Astrocyte (in vitro differentiated cells and primary cell): ENCODE measurements around the gene A3GALT2. TPM values are rescaled to one million over a fixed set of nuclear protein-coding genes. Genes with fewer than 3 reads are reported as not detected.
A peak's percentile ranks its signal among the peaks of the same experiment; 100 is the strongest.

Source experiments
- DNase-seq: peaks from one replicate; pipeline ENCODE4 v3.0.0-alpha.2; 2010; ENCODE audit warnings: low read depth
- FAIRE-seq: peaks from 2 replicates; lab custom pipeline; 2011; peaks lifted over from hg19 to GRCh38; lab: Jason Lieb, UNC
- H2AFZ ChIP-seq: 2 replicates; pipeline ENCODE4 v1.6.0; 2012; ENCODE audit warnings: low read depth, low read length, inconsistent platforms
- H3K27ac ChIP-seq: 2 replicates; pipeline ENCODE4 v1.5.1; 2011; ENCODE audit warnings: low read depth, low read length, inconsistent platforms
- H3K27me3 ChIP-seq: 2 replicates; pipeline ENCODE4 v1.6.0; 2011; ENCODE audit warnings: low read length, inconsistent platforms; ENCODE audit not compliant: insufficient read depth
- H3K36me3 ChIP-seq: 2 replicates; pipeline ENCODE4 v1.5.1; 2011; ENCODE audit warnings: low read length, inconsistent platforms; ENCODE audit not compliant: insufficient read depth
- H3K4me1 ChIP-seq: 2 replicates; pipeline ENCODE4 v1.5.1; 2011; ENCODE audit warnings: low read length, inconsistent platforms; ENCODE audit not compliant: insufficient read depth
- H3K4me2 ChIP-seq: 2 replicates; pipeline ENCODE4 v1.6.0; 2012; ENCODE audit warnings: low read length, inconsistent platforms
- H3K4me3 ChIP-seq: 2 replicates; pipeline ENCODE4 v1.5.1; 2011; ENCODE audit warnings: low read depth, mild to moderate bottlenecking, low read length, inconsistent platforms; ENCODE audit not compliant: insufficient read depth
- H3K79me2 ChIP-seq: 2 replicates; pipeline ENCODE4 v1.6.0; 2012; ENCODE audit warnings: mild to moderate bottlenecking, low read length, inconsistent platforms; ENCODE audit not compliant: insufficient read depth
- H3K9ac ChIP-seq: 2 replicates; pipeline ENCODE4 v1.6.0; 2012; ENCODE audit warnings: mild to moderate bottlenecking, low read length, inconsistent platforms
- H3K9me3 ChIP-seq: 2 replicates; pipeline ENCODE4 v1.5.1; 2012; ENCODE audit warnings: low read depth, mild to moderate bottlenecking, low read length, inconsistent platforms; ENCODE audit not compliant: insufficient read depth
- H4K20me1 ChIP-seq: 2 replicates; pipeline ENCODE4 v1.6.0; 2012; ENCODE audit warnings: low read length, inconsistent platforms; ENCODE audit not compliant: insufficient read depth
- H3K27ac Mint-ChIP-seq: one replicate; pipeline ENCODE4 v1.8.0; 2021; ENCODE audit warnings: mild to moderate bottlenecking, mixed read lengths; ENCODE audit not compliant: unreplicated experiment
- H3K27me3 Mint-ChIP-seq: one replicate; pipeline ENCODE4 v1.8.0; 2021; ENCODE audit warnings: low read depth, mixed read lengths; ENCODE audit not compliant: unreplicated experiment
- H3K36me3 Mint-ChIP-seq: one replicate; pipeline ENCODE4 v1.8.0; 2021; ENCODE audit warnings: low read depth, mixed read lengths; ENCODE audit not compliant: unreplicated experiment
- H3K4me1 Mint-ChIP-seq: one replicate; pipeline ENCODE4 v1.8.0; 2021; ENCODE audit warnings: low read depth, mixed read lengths; ENCODE audit not compliant: unreplicated experiment
- H3K4me3 Mint-ChIP-seq: one replicate; pipeline ENCODE4 v1.8.0; 2021; ENCODE audit warnings: mild to moderate bottlenecking, moderate library complexity, mixed read lengths; ENCODE audit not compliant: unreplicated experiment
- H3K9me3 Mint-ChIP-seq: one replicate; pipeline ENCODE4 v1.8.0; 2021; ENCODE audit warnings: mild to moderate bottlenecking, mixed read lengths; ENCODE audit not compliant: unreplicated experiment
- CTCF ChIP-seq: IDR thresholded peaks from 2 replicates; pipeline ENCODE4 v1.5.1; 2011; ENCODE audit warnings: low read depth, mild to moderate bottlenecking, inconsistent platforms, low read length, moderate library complexity; ENCODE audit not compliant: insufficient read depth
- EZH2 ChIP-seq: IDR thresholded peaks from 2 replicates; pipeline ENCODE4 v1.6.1; 2012; ENCODE audit warnings: mild to moderate bottlenecking, low read length, inconsistent platforms; ENCODE audit not compliant: insufficient read depth
- total RNA-seq: library from RNA; stranded (reverse); gene quantifications from 2 replicates; pipeline ENCODE4 v1.2.1, GENCODE V29; 2021

A3GALT2 gene
- total RNA-seq, 1 donor from 2014 or later, result not detected

GRCh38 chr1:33286451-33287185 is 34.3 kb downstream of the A3GALT2 start:
- peak overlapping the region; percentile 48 for H3K27ac Mint-ChIP-seq

GRCh38 chr1:33284049-33284448 is 36.8 kb downstream of the A3GALT2 start:
- FAIRE-seq, result no peak
- peaks cover 2% of the 10 kb centered on the region for H3K9me3 Mint-ChIP-seq
- H3K4me1 Mint-ChIP-seq, result no peaks in the 10 kb centered on the region

More at GRCh38 chr1:33286451-33287185, 34.3 kb downstream of the A3GALT2 start:
- no peaks in the 10 kb centered on the region for H3K4me1 ChIP-seq
- no peak overlapping the region for H3K4me3 ChIP-seq
- H3K9ac ChIP-seq, result no peak overlapping the region
- no peak overlapping the region for H3K4me3 Mint-ChIP-seq
- no peaks in the 10 kb centered on the region for H3K27me3 Mint-ChIP-seq
- no peaks in the 10 kb centered on the region for H3K27me3 ChIP-seq
- TF ChIP-seq EZH2 (no peak), CTCF (no peak)
- H3K9me3 ChIP-seq, result no peaks in the 10 kb centered on the region
- H3K36me3 ChIP-seq, result peaks cover 12% of the 10 kb centered on the region
- no peaks in the 10 kb centered on the region for H3K4me1 Mint-ChIP-seq
- H3K4me2 ChIP-seq, result no peak overlapping the region
- no peaks in the 10 kb centered on the region for H3K79me2 ChIP-seq
- no peak overlapping the region for H3K27ac ChIP-seq
- H2AFZ ChIP-seq, result no peak overlapping the region
- no peak for FAIRE-seq
- peaks cover 22% of the 10 kb centered on the region for H4K20me1 ChIP-seq
- peaks cover 3% of the 10 kb centered on the region for H3K9me3 Mint-ChIP-seq
- peaks cover 29% of the 10 kb centered on the region for H3K36me3 Mint-ChIP-seq
- DNase-seq, result no peak

More at GRCh38 chr1:33284049-33284448, 36.8 kb downstream of the A3GALT2 start:
- Mint-ChIP-seq H3K27ac (no peak overlapping the region), H3K36me3 (peaks cover 22% of the 10 kb centered on the region), H3K27me3 (no peaks in the 10 kb centered on the region), H3K4me3 (no peak overlapping the region)
- H3K36me3 ChIP-seq, result peaks cover 20% of the 10 kb centered on the region
- no peak overlapping the region for H3K4me3 ChIP-seq
- H2AFZ ChIP-seq, result no peak overlapping the region
- H3K9me3 ChIP-seq, result no peaks in the 10 kb centered on the region
- no peaks in the 10 kb centered on the region for H3K27me3 ChIP-seq
- peaks cover 14% of the 10 kb centered on the region for H4K20me1 ChIP-seq
- no peak overlapping the region for H3K4me2 ChIP-seq
- TF ChIP-seq CTCF (no peak), EZH2 (no peak)
- DNase-seq, result no peak
- no peak overlapping the region for H3K27ac ChIP-seq
- H3K9ac ChIP-seq, result no peak overlapping the region
- no peaks in the 10 kb centered on the region for H3K4me1 ChIP-seq
- no peaks in the 10 kb centered on the region for H3K79me2 ChIP-seq
